ENCODE results near the gene COX20. TPM values are rescaled to one million over a fixed set of nuclear protein-coding genes. Genes with fewer than 3 reads are reported as not detected.

Gene COX20
- total RNA-seq, 4 donors from 2014 or later, result 12.3 to 23.4 (median 20.2) TPM

- no peak for DNase-seq (ENCODE audit: low spot score in 2 of 2)
- TF ChIP-seq, protein P1, sequence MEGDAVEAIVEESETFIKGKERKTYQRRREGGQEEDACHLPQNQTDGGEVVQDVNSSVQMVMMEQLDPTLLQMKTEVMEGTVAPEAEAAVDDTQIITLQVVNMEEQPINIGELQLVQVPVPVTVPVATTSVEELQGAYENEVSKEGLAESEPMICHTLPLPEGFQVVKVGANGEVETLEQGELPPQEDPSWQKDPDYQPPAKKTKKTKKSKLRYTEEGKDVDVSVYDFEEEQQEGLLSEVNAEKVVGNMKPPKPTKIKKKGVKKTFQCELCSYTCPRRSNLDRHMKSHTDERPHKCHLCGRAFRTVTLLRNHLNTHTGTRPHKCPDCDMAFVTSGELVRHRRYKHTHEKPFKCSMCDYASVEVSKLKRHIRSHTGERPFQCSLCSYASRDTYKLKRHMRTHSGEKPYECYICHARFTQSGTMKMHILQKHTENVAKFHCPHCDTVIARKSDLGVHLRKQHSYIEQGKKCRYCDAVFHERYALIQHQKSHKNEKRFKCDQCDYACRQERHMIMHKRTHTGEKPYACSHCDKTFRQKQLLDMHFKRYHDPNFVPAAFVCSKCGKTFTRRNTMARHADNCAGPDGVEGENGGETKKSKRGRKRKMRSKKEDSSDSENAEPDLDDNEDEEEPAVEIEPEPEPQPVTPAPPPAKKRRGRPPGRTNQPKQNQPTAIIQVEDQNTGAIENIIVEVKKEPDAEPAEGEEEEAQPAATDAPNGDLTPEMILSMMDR (IDR thresholded peaks at IDR 0.05), result no peak
- no peak for TF ChIP-seq POLR2A (IDR thresholded peaks at IDR 0.05)
- intact Hi-C loops (cut with DNase I; ENCODE audit: low total_unique reads), result no loop called here
- no peak overlapping the region for H3K4me3 ChIP-seq (ENCODE audit: low read depth, poor library complexity, severe bottlenecking)
- WGBS, 2 donors, result 88 to 91% methylated on average over 13 of the region's 13 CpGs
Observed at GRCh38 chr1:244844155-244845121, 9.0 kb downstream of the COX20 start.

- no peak overlapping the region for H3K4me3 ChIP-seq (ENCODE audit: low read depth, poor library complexity, severe bottlenecking)
- no peak for DNase-seq (ENCODE audit: low spot score in 2 of 2)
- TF ChIP-seq, protein P1 (IDR thresholded peaks at IDR 0.05), result no peak
- TF ChIP-seq POLR2A (IDR thresholded peaks at IDR 0.05), result no peak
- 93 to 96% methylated on average over 6 of the region's 6 CpGs for WGBS, 2 donors
- intact Hi-C loops (cut with DNase I; ENCODE audit: low total_unique reads), result no loop called here
Observed at GRCh38 chr1:244846653-244847052, 11.2 kb downstream of the COX20 start.

GRCh38 chr1:244849189-244849866, 13.9 kb downstream of the COX20 start:
- no peak overlapping the region for H3K4me3 ChIP-seq (ENCODE audit: low read depth, poor library complexity, severe bottlenecking)
- DNase-seq (ENCODE audit: low spot score in 2 of 2), result no peak
- TF ChIP-seq, protein P1 (IDR thresholded peaks at IDR 0.05), result no peak
- no peak for TF ChIP-seq POLR2A (IDR thresholded peaks at IDR 0.05)
- intact Hi-C loops (cut with DNase I; ENCODE audit: low total_unique reads), result no loop called here
- 46 to 60% methylated on average over 1 of the region's 1 CpG for whole genome bisulfite sequencing, 2 donors

DNA sequence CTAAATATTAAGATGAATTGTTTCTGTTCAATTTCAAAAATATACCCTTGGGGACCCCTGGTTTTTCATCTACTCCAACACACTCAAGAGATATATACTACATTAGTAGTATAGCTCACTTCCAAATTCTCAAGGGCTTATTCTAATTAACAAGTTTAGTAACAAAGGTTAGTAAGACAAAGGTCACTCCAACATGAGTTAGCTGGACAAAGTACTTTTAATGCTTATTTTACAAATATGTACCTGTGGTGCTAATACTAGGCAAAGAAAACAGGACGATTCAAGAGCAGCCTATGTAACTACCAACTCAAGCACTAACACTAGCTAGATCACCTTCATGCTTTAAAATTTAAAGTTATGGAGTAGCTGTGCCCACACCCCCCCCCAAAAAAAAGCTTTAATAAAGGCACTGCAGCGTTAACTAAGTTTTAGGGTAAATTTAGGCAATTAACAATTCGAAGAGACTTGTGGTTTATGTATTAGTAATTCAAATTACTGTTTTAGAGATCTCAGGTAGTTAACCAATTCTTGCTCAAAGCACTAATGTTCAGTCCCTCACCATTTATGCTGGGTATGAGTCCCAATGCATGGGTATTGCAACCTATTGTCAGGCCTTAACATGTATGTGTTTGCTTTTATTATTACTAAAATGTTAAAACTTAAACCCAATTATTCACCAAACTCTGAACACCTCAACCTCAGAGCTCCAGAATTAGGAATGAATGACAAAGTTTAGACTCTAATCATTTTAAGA, 14.8 kb downstream of the COX20 start:
- DNase-seq (ENCODE audit: low spot score in 2 of 2), result no peak
- intact Hi-C loops (cut with DNase I; ENCODE audit: low total_unique reads), result no loop called here
- H3K4me3 ChIP-seq (ENCODE audit: low read depth, poor library complexity, severe bottlenecking), result no peak overlapping the region
- TF ChIP-seq, protein P1 (IDR thresholded peaks at IDR 0.05), result no peak
- no peak for TF ChIP-seq POLR2A (IDR thresholded peaks at IDR 0.05)
- 80 to 86% methylated on average over 3 of the region's 3 CpGs for whole genome bisulfite sequencing, 2 donors

GRCh38 chr1:244850896-244851295, 15.4 kb downstream of the COX20 start:
- DNase-seq (ENCODE audit: low spot score in 2 of 2), result no peak
- TF ChIP-seq POLR2A (IDR thresholded peaks at IDR 0.05), result no peak
- TF ChIP-seq, protein P1 (IDR thresholded peaks at IDR 0.05), result no peak
- no peak overlapping the region for H3K4me3 ChIP-seq (ENCODE audit: low read depth, poor library complexity, severe bottlenecking)
- WGBS, 2 donors, result 97 to 99% methylated on average over 2 of the region's 2 CpGs
- intact Hi-C loops (cut with DNase I; ENCODE audit: low total_unique reads), result no loop called here

All from lower leg skin (tissue), 4 donors.